Stimulated activated CD4-positive, alpha-beta T cell treated with anti-CD3 and anti-CD28 coated beads, Interleukin-4, amount 100 ng/mL, for 24 hours (primary cell): ENCODE data around the gene IL1RAPL2.
"Not testable (repeated sequence)": the region's sequence is repeated elsewhere in the genome, so short reads cannot be mapped to it uniquely, and the experiment has no call there.

Experiments used
- DNase-seq: peaks from one replicate; pipeline ENCODE4 v3.0.0-alpha.2; 2020

IL1RAPL2 gene

GRCh38 chrX:105744291-105744690, 1178.3 kb downstream of the IL1RAPL2 start:
- no peak for DNase-seq

- no peak for DNase-seq
Observed at GRCh38 chrX:105744946-105745345, 1178.9 kb downstream of the IL1RAPL2 start.

- no peak for DNase-seq
Observed at GRCh38 chrX:105745863-105746262, 1179.9 kb downstream of the IL1RAPL2 start.

- no peak for DNase-seq
Observed at GRCh38 chrX:105752338-105752956, 1186.4 kb downstream of the IL1RAPL2 start.

- no peak for DNase-seq
Observed at GRCh38 chrX:105753411-105753810, 1187.4 kb downstream of the IL1RAPL2 start.

GRCh38 chrX:105754286-105754964, 1188.4 kb downstream of the IL1RAPL2 start:
- DNase-seq, result no peak

- no peak for DNase-seq
Observed at GRCh38 chrX:105755109-105755508, 1189.1 kb downstream of the IL1RAPL2 start.

GRCh38 chrX:105758754-105759153, 1192.8 kb downstream of the IL1RAPL2 start:
- no peak for DNase-seq

GRCh38 chrX:105759598-105759997, 1193.6 kb downstream of the IL1RAPL2 start:
- DNase-seq, result no peak

- DNase-seq, result no peak
Observed at GRCh38 chrX:105765691-105766090, 1199.7 kb downstream of the IL1RAPL2 start.

GRCh38 chrX:105773801-105774200, 1207.8 kb downstream of the IL1RAPL2 start:
- no peak for DNase-seq

- no peak for DNase-seq
Observed at GRCh38 chrX:105775679-105776078, 1209.7 kb downstream of the IL1RAPL2 start.

- DNase-seq, result no peak
Observed at GRCh38 chrX:105781804-105782203, 1215.8 kb downstream of the IL1RAPL2 start.

GRCh38 chrX:105796877-105797276, 1230.9 kb downstream of the IL1RAPL2 start:
- DNase-seq, result not testable (repeated sequence)

- DNase-seq, result no peak
Observed at GRCh38 chrX:105803891-105804290, 1237.9 kb downstream of the IL1RAPL2 start.

GRCh38 chrX:105805655-105806054, 1239.7 kb downstream of the IL1RAPL2 start:
- DNase-seq, result not testable (repeated sequence)

- DNase-seq, result no peak
Observed at GRCh38 chrX:105816517-105816916, 1250.5 kb downstream of the IL1RAPL2 start.
